HepG2 (cell line): ENCODE data around the gene HOXA10. TPM values are rescaled to one million over a fixed set of nuclear protein-coding genes. Genes with fewer than 3 reads are reported as not detected.
A peak's percentile ranks its signal among the peaks of the same experiment; 100 is the strongest.

Experiments
- KDM5B ChIP-seq: sonication (generic); formaldehyde crosslinking; IDR thresholded peaks from 2 replicates; pipeline ENCODE4 v1.4.0; 2020; ENCODE audit warnings: missing genetic modification reagents, mild to moderate bottlenecking, borderline replicate concordance
- TARDBP ChIP-seq: sonication (generic); formaldehyde crosslinking; IDR thresholded peaks from 2 replicates; pipeline ENCODE4 v1.8.0; 2022; ENCODE audit warnings: mild to moderate bottlenecking, missing genetic modification reagents
- TFE3 ChIP-seq: IDR thresholded peaks from 2 replicates; pipeline ENCODE4 v1.6.1; 2016
- THRA ChIP-seq: sonication (generic); formaldehyde crosslinking; IDR thresholded peaks from 2 replicates; pipeline ENCODE4 v1.4.0; 2020; ENCODE audit warnings: missing genetic modification reagents, borderline replicate concordance
- ZNF205 ChIP-seq: IDR thresholded peaks from 2 replicates; pipeline ENCODE4 v1.6.1; 2018; ENCODE audit warnings: missing biosample characterization, missing genetic modification reagents
- ZNF83 ChIP-seq: sonication (generic); formaldehyde crosslinking; IDR thresholded peaks from 2 replicates; pipeline ENCODE4 v1.4.0; 2020; ENCODE audit warnings: missing genetic modification reagents, mild to moderate bottlenecking, borderline replicate concordance
- ZNF839 ChIP-seq: sonication (generic); formaldehyde crosslinking; IDR thresholded peaks from 2 replicates; pipeline ENCODE4 v1.4.0; 2020; ENCODE audit warnings: missing genetic modification reagents, mild to moderate bottlenecking, borderline replicate concordance
- polyA plus RNA-seq, 8 experiments: library from polyadenylated mRNA; depleted of rRNA in 3 of 8; stranded (reverse) in 7 of 8; unstranded in 1 of 8; fragments of >200 nt; fragmentation: Illumina TruSeq in 4 of 8; extraction: Trizol in 4 of 8; gene quantifications; 2 replicates each; pipeline versions ENCODE4 v1.2.1 to v1.2.3, GENCODE V29; 2011 to 2016; ENCODE audit warnings: low read depth in 4 of 8, missing spikeins in 1 of 8, mixed read lengths in 1 of 8; ENCODE audit not compliant: insufficient read depth in 1 of 8
- total RNA-seq, 5 experiments: library from RNA; depleted of rRNA; stranded (reverse); fragments of >200 nt; fragmentation: Illumina TruSeq; extraction: Trizol; gene quantifications; 2 replicates each; pipeline ENCODE4 v1.2.3, GENCODE V29; 2016; ENCODE audit warnings: low read depth in 1 of 5
- TF ChIP-seq, protein P1 (sequence below): sonication (generic); formaldehyde crosslinking; IDR thresholded peaks from 2 replicates; pipeline ENCODE4 v1.4.0; 2020; ENCODE audit warnings: mild to moderate bottlenecking, missing genetic modification reagents

Gene HOXA10
- total and polyA plus RNA-seq, 2 of the 13 experiments (the other 11 are each of a cell fraction or from before 2014, with no cell fraction given) = not detected

GRCh38 chr7:27149842-27150567 lies 24.1 kb downstream of the HOXA10 start (continued):
- TF ChIP-seq THRA (no peak), TARDBP (CRISPR knock-in tag) (no peak), KDM5B (CRISPR knock-in tag) (no peak), ZNF205 (no peak), ZNF83 (0 out of 2 replicates have a peak, but pooled peaks have one; percentile 29), ZNF839 (CRISPR knock-in tag) (no peak), TFE3 (CRISPR knock-in tag) (no peak)
- TF ChIP-seq, protein P1, sequence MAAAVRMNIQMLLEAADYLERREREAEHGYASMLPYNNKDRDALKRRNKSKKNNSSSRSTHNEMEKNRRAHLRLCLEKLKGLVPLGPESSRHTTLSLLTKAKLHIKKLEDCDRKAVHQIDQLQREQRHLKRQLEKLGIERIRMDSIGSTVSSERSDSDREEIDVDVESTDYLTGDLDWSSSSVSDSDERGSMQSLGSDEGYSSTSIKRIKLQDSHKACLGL = 0 out of 2 replicates have a peak, but pooled peaks have one; percentile 14
